ENCODE measurements around the gene NAT8L.

- TF ChIP-seq CTCF (IDR thresholded peaks at IDR 0.05) (no peak), POLR2A (IDR thresholded peaks at IDR 0.05) (no peak)
Measured at GRCh38 chr4:2085496-2085901, 26.4 kb downstream of the NAT8L start.

All from breast epithelium (tissue), 3 donors.